BLaER1 (cell line): ENCODE measurements around the gene MDN1.
"Not testable (repeated sequence)": the region's sequence is repeated elsewhere in the genome, so short reads cannot be mapped to it uniquely, and the experiment has no call there.

ENCODE experiments used
- H3K27ac ChIP-seq: shearing (Covaris generic); formaldehyde crosslinking; 2 replicates; pipeline ENCODE4 v1.8.1; 2022
- H3K27me3 ChIP-seq: shearing (Covaris generic); formaldehyde crosslinking; 2 replicates; pipeline ENCODE4 v1.8.1; 2022
- H3K36me3 ChIP-seq: shearing (Covaris generic); formaldehyde crosslinking; 2 replicates; pipeline ENCODE4 v1.8.1; 2022
- H3K4me1 ChIP-seq: shearing (Covaris generic); formaldehyde crosslinking; 2 replicates; pipeline ENCODE4 v1.8.1; 2022
- H3K4me2 ChIP-seq: shearing (Covaris generic); formaldehyde crosslinking; 2 replicates; pipeline ENCODE4 v1.8.1; 2022
- H3K4me3 ChIP-seq: shearing (Covaris generic); formaldehyde crosslinking; 2 replicates; pipeline ENCODE4 v1.8.1; 2022
- H3K9ac ChIP-seq: shearing (Covaris generic); formaldehyde crosslinking; 2 replicates; pipeline ENCODE4 v1.8.1; 2022
- H3K9me3 ChIP-seq: shearing (Covaris generic); formaldehyde crosslinking; 2 replicates; pipeline ENCODE4 v1.8.1; 2022
- H4K20me1 ChIP-seq: shearing (Covaris generic); formaldehyde crosslinking; 2 replicates; pipeline ENCODE4 v1.8.1; 2022
- Cebpa-rat ChIP-seq: shearing (Covaris generic); IDR thresholded peaks from 2 replicates; pipeline ENCODE4 v1.8.1; 2022

The MDN1 gene

DNA sequence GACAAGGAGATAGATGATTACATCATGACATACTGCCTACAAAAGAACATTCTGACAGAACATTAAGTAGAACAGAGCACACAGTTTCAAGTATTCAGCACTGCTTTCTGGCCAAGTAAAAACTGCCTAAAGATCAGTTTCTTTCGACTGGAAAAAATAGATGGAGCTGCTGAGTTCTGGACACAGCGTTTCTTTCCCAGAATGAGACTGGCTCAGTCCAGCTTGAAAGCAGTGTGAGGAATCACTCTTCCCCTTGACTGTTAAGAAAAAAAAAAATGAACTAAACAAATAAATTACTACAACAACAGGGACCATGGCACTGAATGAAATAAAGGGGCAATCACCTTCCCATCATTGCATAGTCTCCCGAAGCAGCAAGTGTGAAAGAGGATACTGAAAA lies 176.6 kb downstream of the MDN1 start:
- no peak for TF ChIP-seq Cebpa-rat
- H4K20me1 ChIP-seq, result no peaks in the 10 kb centered on the region
- H3K4me2 ChIP-seq, result no peak overlapping the region
- H3K4me3 ChIP-seq, result no peak overlapping the region
- H3K27ac ChIP-seq, result no peak overlapping the region
- H3K9me3 ChIP-seq, result no peaks in the 10 kb centered on the region
- peaks cover 9% of the 10 kb centered on the region for H3K4me1 ChIP-seq
- no peak overlapping the region for H3K9ac ChIP-seq
- H3K36me3 ChIP-seq, result peaks cover 44% of the 10 kb centered on the region
- H3K27me3 ChIP-seq, result no peaks in the 10 kb centered on the region

DNA sequence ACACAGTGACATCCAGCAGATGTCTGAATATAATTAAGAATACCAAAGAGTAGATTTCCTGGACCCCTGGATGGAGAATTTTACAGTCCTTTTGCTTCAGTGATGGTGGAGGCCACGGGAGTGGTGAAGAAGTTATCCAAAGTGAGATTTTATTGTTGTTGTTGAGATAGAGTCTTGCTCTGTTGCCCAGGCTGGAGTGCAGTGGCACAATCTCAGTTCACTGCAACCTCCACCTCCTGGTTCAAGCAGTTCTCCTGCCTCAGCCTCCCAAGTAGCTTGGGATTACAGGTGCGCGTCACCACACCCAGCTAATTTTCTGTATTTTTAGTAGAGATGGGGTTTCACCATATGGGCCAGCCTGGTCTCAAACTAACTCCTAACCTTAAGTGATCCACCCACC lies 178.0 kb downstream of the MDN1 start:
- not testable (repeated sequence) for H3K4me3 ChIP-seq
- peaks cover 32% of the 10 kb centered on the region for H3K36me3 ChIP-seq

DNA sequence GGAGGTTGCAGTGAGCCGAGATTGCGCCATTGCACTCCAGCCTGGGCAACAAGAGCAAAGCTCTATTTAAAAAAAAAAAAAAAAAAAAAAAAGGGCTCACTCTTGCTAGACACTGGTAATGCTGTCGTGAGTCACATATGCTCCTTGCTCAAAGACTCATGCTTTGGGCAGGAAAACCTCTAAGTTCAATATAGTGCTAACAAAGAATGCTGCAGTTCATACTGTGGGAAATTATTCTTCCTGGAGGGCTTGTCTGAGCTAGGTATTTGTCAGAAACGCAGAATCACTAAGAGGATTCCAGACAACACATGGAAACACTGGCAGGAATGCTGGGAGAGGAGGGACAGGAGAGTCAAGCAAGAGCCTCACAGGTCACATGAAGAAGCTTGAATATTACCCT lies 178.8 kb downstream of the MDN1 start:
- no peak overlapping the region for H3K4me3 ChIP-seq
- H3K4me1 ChIP-seq, result peaks cover 15% of the 10 kb centered on the region
- H3K36me3 ChIP-seq, result peaks cover 34% of the 10 kb centered on the region
- no peak for TF ChIP-seq Cebpa-rat
- H3K4me2 ChIP-seq, result no peak overlapping the region
- no peak overlapping the region for H3K9ac ChIP-seq
- H3K27me3 ChIP-seq, result no peaks in the 10 kb centered on the region
- no peak overlapping the region for H3K27ac ChIP-seq
- H3K9me3 ChIP-seq, result no peaks in the 10 kb centered on the region
- no peaks in the 10 kb centered on the region for H4K20me1 ChIP-seq

More for the DNA sequence above, 178.0 kb downstream of the MDN1 start:
- not testable (repeated sequence) for H3K4me2 ChIP-seq, H3K27me3 ChIP-seq, H3K9me3 ChIP-seq, H3K9ac ChIP-seq, H4K20me1 ChIP-seq, H3K27ac ChIP-seq
- peaks cover 15% of the 10 kb centered on the region for H3K4me1 ChIP-seq

DNA sequence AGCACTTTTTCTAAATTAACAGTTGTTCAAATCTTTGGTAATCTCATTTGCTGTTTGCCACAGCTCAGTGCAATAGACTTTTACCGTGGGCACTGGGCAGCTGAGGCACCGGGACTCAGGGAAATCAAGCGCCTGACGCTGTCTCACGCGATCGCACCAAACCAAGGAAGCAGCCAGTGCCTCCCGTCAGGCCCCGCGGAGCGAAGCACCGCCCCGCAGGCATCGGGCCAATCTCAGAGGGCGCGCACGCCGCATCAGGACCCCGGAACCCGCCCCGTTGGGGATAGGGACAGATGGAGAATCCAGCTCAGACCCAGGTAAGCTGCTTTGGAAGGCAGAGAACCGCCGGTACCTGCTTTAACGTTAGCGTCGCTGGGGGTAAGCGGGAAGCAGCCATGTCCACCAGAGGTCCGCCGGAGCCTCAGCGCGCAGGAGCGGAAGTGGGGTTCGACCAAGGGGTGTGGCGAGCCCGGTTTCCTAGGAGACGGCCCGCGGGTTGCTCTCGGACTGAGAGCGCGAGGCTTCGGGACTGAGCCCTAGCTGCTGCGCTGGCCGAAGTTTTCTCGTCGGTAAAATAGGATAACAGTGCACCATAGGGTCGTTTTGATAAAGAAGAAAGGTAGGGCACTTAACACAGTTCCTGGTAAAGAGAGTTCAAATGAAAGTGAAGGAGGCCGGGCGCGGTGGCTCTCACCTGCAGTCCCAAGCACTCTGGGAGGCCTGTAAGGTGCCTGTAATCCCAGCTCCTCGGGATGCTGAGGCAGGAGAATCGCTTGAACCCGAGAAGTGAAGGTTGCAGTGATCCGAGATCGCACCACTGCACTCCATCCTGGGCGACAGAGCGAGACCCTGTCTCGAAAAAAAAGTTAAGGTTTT lies 181.0 kb downstream of the MDN1 start, which contains the start of gene LYRM2:
Gene LYRM2 (minus strand): TSS at position 428 of the 876 bp plus-strand sequence. CDS start 31 bp downstream, at position 397.
- Histone ChIP-seq H3K36me3 (peaks cover 16% of the 10 kb centered on the region), H3K9me3 (no peaks in the 10 kb centered on the region), H3K4me2 (peak within 1 kb of the TSS; percentile 80), H3K27me3 (no peaks in the 10 kb centered on the region), H3K27ac (peak within 1 kb of the TSS; percentile 77), H3K4me3 (peak within 1 kb of the TSS; percentile 70), H3K4me1 (peaks cover 15% of the 10 kb centered on the region), H3K9ac (peak within 1 kb of the TSS; percentile 79), H4K20me1 (no peaks in the 10 kb centered on the region)
- no peak for TF ChIP-seq Cebpa-rat

DNA sequence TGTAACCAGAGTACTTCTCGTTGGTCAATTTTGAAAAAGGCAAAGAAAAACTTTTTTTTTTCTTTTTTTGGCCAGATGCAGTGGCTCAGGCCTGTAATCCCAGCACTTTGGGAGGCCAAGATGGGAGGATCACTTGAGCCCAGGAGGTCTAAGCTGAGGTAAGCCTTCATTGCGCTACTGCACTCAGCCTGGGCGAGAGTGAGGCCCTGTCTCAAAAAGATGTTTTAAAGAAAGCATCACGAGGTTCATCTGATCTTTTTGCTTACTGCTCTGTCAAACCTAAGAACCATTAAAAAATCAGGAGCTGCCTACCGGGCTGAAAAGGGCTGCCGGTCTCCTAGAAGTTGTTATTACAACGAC lies 181.7 kb downstream of the MDN1 start:
- peaks cover 15% of the 10 kb centered on the region for H3K4me1 ChIP-seq
- no peak for TF ChIP-seq Cebpa-rat

DNA sequence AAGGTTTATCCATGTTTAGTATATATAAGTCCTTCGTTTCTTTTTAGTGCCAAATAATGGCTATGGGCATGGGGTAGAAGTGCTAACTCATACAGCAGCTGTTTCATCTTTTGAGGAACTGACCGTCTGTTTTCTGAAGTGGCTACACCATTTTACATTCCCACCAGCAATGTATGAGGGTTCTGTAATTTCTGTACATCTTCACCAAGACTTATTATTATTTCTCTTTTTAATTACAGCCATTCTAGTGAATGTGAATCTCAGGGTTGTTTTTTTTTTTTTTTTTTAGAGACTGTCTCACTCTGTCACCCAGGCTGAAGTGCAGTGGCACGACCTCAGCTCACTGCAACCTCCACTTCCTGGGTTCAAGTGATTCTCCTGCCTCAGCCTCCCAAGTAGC lies 183.2 kb downstream of the MDN1 start:
- not testable (repeated sequence) for H3K4me3 ChIP-seq, H4K20me1 ChIP-seq, H3K27me3 ChIP-seq, H3K36me3 ChIP-seq, H3K9ac ChIP-seq, H3K9me3 ChIP-seq, H3K27ac ChIP-seq, H3K4me2 ChIP-seq
- H3K4me1 ChIP-seq, result peaks cover 15% of the 10 kb centered on the region

More for the DNA sequence above, 181.7 kb downstream of the MDN1 start:
- Histone ChIP-seq H3K4me2 (peak overlapping the region; percentile 80), H3K9ac (peak overlapping the region; percentile 79), H3K27ac (peak overlapping the region; percentile 77; the same call in 1 of the 2 replicates), H3K4me3 (peak overlapping the region; percentile 70), H3K36me3 (peaks cover 10% of the 10 kb centered on the region), H3K27me3 (no peaks in the 10 kb centered on the region), H3K9me3 (no peaks in the 10 kb centered on the region), H4K20me1 (no peaks in the 10 kb centered on the region)

DNA sequence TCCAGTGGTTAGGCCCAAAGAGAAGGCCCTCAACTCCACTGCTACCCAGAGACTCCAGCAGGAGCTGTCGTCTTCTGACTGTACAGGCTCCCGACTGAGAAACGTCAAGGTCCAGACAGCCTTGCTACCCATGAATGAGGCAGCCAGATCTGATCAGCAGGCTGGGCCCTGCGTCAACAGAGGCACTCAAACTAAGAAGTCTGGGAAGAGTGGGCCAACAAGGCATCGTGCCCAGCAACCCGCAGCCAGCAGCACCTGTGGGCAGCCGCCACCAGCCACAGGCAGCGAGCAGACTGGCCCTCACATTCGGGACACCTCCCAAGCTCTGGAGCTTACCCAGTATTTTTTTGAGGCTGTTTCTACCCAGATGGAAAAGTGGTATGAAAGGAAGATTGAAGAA lies 189.1 kb downstream of the MDN1 start:
- TF ChIP-seq Cebpa-rat, result no peak
- Histone ChIP-seq H3K27ac (no peak overlapping the region), H3K9me3 (no peaks in the 10 kb centered on the region), H3K36me3 (no peaks in the 10 kb centered on the region), H3K4me1 (no peaks in the 10 kb centered on the region), H4K20me1 (no peaks in the 10 kb centered on the region), H3K9ac (no peak overlapping the region), H3K4me3 (no peak overlapping the region), H3K27me3 (no peaks in the 10 kb centered on the region), H3K4me2 (no peak overlapping the region)

DNA sequence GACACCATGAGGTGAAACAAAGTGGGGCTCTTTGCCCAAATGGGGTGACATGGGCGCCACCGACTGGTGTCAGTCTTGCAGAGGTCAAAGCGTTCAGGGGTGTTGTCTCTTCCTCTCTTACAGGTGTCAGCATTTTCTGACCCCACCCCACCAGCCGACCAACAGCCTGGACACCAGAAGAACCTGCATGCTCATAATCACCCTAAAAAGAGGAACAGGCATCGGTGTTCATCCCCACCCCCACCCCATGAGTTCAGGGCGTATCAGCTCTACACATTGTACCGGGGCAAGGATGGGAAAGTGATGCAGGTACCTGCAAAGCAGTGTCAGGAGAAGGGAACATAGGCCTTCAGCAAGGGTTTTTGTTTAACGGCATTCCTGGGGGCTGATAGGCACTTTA lies 195.8 kb downstream of the MDN1 start:
- Histone ChIP-seq H3K9ac (no peak overlapping the region), H3K27me3 (no peaks in the 10 kb centered on the region), H4K20me1 (no peaks in the 10 kb centered on the region), H3K4me3 (no peak overlapping the region), H3K9me3 (no peaks in the 10 kb centered on the region), H3K4me2 (no peak overlapping the region), H3K4me1 (no peaks in the 10 kb centered on the region), H3K27ac (no peak overlapping the region), H3K36me3 (no peaks in the 10 kb centered on the region)
- TF ChIP-seq Cebpa-rat, result no peak

DNA sequence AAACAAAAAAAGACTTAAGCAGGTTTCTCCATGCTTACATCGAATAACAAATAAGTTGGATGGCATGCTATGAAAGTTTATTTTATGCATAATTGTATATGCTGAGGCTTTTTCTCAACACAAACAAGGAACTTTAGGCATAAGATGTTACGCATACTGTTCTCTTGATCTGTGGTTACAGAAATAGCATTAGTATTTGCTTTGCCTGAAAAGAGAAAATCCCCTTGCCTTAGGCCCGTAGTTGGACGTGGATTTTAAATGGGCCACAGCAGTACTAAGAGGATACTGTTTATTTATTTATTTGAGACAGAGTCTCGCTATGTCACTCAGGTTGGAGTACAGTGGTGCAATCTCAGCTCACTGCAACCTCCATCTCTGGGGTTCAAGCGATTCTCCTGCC lies 200.0 kb downstream of the MDN1 start:
- no peaks in the 10 kb centered on the region for H4K20me1 ChIP-seq
- no peak overlapping the region for H3K9ac ChIP-seq
- H3K4me1 ChIP-seq, result no peaks in the 10 kb centered on the region
- no peak overlapping the region for H3K4me2 ChIP-seq
- TF ChIP-seq Cebpa-rat, result no peak
- no peaks in the 10 kb centered on the region for H3K36me3 ChIP-seq
- no peaks in the 10 kb centered on the region for H3K9me3 ChIP-seq
- H3K27me3 ChIP-seq, result no peaks in the 10 kb centered on the region
- no peak overlapping the region for H3K27ac ChIP-seq
- H3K4me3 ChIP-seq, result no peak overlapping the region

DNA sequence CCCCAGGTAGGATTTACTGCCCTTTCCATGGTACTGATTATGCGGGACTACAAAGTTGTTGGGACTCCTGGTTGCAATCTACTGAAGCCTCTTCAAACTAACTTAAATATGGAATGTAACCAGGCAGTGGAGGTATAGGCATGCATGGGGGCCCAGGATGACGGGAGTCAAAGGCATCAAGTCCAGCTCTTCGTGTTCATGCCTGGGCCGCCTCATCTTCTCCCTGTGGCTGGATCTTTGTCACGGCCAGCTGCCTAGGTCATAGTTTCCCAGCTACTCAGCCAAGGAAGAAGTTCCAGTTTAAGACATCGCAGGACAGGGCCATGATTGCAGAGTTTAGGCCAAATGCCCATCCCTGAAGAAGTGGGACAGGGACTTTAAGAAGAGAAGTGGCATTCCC lies 201.6 kb downstream of the MDN1 start:
- H3K27ac ChIP-seq, result no peak overlapping the region
- no peak for TF ChIP-seq Cebpa-rat
- H4K20me1 ChIP-seq, result no peaks in the 10 kb centered on the region
- no peaks in the 10 kb centered on the region for H3K4me1 ChIP-seq
- no peak overlapping the region for H3K4me2 ChIP-seq
- H3K9ac ChIP-seq, result no peak overlapping the region
- no peak overlapping the region for H3K4me3 ChIP-seq
- H3K36me3 ChIP-seq, result no peaks in the 10 kb centered on the region
- no peaks in the 10 kb centered on the region for H3K27me3 ChIP-seq
- no peaks in the 10 kb centered on the region for H3K9me3 ChIP-seq
